ENCODE data around the gene KIAA0513.

DNA sequence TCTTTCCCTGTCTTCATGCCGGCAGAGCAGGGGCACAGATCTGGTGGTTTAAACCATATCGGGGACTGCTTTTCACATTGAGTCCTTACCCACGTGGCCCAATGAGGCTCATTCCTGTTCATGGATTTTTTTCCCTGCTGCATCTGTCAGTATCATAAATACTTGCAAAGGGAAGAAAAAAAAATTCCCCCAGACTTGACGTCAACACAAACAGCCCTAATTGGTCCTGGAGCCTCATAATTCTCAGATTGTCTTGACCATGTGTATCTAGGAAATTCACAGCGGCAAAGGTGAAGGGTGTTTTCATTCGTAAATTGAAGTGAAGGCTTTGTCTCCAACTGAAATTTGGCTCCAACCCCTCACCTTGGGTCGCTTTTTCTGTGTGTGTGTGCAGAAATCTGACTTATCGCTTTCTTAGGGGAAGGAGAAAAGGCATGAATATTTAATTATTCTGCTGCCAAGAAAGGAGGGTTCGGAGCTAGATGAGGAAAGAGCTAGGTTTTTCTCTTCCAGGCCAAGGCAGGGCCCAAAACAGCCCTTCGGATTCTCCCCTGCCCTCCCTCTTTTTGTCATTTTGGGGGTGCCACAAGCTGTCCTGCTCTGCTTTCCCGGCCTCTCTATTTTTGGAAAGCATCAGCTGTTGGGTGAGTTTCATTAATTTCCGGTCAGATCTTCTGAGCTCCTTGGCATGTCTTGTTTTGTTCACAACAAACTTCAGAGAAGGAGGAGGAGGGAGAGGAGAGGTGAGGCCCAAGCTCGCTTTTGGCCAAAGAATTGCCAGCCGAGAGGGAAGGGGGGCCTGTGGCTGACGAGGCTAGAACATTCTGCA is 102.5 kb downstream of the KIAA0513 start:
- TF ChIP-seq POLR2AphosphoS5 (IDR thresholded peaks at IDR 0.05; ENCODE audit: low read depth, low read length) (no peak), POLR2A (IDR thresholded peaks at IDR 0.05; ENCODE audit: low read depth, low read length) (no peak), TAF1 (IDR thresholded peaks at IDR 0.05; ENCODE audit: low read depth, low read length) (no peak), PAX5 (IDR thresholded peaks at IDR 0.05; ENCODE audit: insufficient read depth, low read length, severe bottlenecking) (no peak), POU2F2 (IDR thresholded peaks at IDR 0.05; ENCODE audit: low read depth, low read length) (no peak)
